HG03521 (cell line): Measurements from ENCODE around the gene DACH2.
"Not testable (repeated sequence)": the region's sequence is repeated elsewhere in the genome, so short reads cannot be mapped to it uniquely, and the experiment has no call there.

Source experiments
- ATAC-seq: cut with Tn5 transposase; IDR thresholded peaks from one replicate; pipeline ENCODE4 v1.9.1; 2021; ENCODE audit warnings: mild to moderate bottlenecking, moderate library complexity; ENCODE audit not compliant: unreplicated experiment

DACH2 gene

GRCh38 chrX:86148024-86148511, at the start of gene DACH2:
TSS of gene DACH2 (plus strand) at chrX:86148451.
- ATAC-seq, result peak; percentile 99

- no peak for ATAC-seq
Observed at GRCh38 chrX:86102341-86102740, 45.9 kb upstream of the DACH2 start.

GRCh38 chrX:86103061-86103460, 45.2 kb upstream of the DACH2 start:
- ATAC-seq, result no peak

DNA sequence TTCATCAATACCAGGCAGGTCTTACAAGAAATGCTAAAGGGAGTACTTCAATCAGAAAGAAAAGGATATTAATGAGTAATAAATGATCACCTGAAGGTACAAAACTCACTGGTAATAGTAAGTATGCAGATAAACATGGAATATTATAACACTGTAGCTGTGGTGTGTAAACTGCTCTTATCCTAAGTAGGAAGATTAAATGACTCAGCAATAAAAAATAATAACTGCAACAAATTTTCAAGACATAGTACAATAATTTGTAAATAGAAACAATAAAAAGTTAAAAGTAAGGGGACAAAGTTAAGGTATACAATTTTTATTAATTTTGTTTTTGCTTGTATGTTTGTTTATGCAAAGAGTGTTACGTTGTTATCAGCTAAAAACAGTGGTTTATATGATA, 43.7 kb upstream of the DACH2 start:
- no peak for ATAC-seq

- ATAC-seq, result no peak
Observed at GRCh38 chrX:86121916-86122315, 26.3 kb upstream of the DACH2 start.

DNA sequence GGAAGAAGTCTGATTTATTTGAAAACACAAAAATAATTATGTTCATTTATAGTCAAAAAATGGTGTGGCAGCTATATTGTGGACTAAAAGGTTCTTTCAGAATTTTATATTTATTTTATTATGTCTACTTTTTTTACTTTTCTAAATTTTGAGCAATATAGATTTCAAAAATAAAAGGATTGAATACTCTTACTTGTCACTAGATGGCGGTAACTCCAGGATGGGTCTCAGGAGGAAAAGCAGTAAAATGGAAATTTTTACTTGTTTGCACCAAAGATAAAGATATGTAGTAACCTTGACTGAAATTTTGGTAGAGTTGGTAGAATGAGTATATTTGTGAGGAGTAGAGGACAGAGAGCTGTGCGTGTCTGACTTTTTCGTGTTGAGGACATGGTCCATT, 14.5 kb upstream of the DACH2 start:
- ATAC-seq, result no peak

GRCh38 chrX:86137071-86137470, 11.2 kb upstream of the DACH2 start:
- no peak for ATAC-seq

DNA sequence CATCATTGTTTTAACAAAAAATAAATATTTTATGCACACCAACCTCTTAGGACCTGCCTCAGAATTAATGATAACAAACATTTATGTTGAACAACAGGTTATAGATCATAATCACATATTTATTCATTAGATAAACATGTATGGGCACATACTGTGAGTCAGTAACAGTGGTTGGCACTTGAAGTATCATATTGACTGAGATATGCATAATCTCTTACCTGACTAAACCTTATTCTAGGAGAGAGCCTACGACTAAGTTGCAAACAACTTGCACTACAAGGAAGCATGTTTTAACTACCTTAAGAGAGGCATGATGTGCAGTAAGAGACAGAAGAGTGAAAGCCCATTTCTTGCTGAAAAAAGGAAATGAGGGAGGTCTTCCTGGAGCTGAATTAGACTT, 6.5 kb upstream of the DACH2 start:
- no peak for ATAC-seq

- ATAC-seq, result no peak
Observed at GRCh38 chrX:86146102-86146501, 2.1 kb upstream of the DACH2 start.

DNA sequence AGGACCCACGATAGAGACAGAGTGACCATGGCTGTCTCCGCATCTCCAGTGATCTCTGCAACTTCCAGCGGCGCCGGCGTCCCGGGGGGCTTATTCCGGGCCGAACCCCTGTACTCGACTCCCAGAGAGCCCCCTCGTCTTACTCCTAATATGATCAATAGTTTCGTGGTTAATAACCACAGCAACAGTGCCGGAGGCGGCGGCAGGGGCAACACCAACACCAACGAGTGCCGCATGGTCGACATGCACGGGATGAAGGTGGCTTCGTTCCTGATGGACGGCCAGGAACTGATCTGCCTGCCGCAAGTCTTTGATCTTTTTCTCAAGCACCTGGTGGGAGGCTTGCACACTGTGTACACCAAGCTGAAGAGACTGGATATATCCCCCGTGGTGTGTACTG, 343 bp downstream of the DACH2 start:
- no peak for ATAC-seq

DNA sequence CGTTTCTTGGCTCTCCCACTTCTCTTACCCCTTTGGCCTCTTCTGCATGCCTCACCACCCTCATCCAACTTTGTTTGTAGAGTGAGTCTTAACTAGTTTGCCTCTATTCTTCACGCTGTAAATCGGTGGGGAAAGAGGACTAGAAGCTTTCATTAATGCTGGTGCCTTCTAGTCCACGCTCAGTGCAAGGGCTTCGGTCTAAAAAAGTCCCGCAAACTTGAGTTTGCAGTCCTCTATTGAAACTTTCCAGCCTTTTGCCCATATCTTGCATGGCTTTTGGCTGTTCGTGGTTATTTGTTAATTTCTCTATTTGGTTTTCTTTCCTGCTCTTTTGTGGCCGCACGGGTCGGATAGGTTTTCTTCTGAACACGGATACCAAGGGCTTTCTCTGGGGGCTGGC, 868 bp downstream of the DACH2 start:
- ATAC-seq, result no peak

GRCh38 chrX:86154553-86154952, 6.3 kb downstream of the DACH2 start:
- no peak for ATAC-seq

DNA sequence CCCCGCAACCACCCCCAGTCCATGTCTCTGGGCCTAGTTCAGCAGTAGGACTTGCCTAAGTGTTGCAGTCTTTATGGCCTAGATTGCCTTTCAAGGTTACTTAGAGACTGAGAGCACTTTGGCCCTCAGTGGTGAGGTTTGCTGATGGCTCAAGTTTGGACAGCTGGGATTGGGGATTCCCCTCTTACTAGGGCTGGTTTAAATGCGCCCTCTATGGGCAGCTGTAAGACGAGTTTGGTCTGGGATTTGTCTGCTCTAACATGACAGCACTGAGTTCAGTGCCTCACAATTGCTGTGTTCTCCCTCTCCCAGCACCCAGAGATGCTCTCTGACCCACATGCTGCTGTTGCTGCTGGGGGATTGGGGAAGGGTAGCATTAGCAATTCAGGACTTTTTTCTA, 23.1 kb downstream of the DACH2 start:
- ATAC-seq, result no peak

DNA sequence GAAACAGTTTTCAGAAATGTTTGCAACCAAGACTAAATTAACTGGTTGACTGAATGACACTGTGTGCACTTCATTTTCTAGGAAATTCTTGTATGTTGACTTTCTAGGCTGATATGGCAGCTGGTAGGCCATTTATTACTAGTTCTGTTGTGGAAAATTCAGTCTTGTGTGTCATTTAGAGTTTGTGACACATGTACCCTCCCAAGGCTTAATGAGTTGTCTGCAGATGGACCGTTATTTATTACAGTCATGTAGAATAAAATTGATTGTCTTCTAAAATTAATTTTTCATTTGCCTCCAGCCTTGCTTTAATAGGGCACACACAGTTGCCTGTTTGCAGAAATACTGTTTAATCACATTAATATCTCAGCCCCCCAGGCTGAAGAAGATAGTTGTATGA, 30.7 kb downstream of the DACH2 start:
- ATAC-seq, result no peak

- not testable (repeated sequence) for ATAC-seq
Observed at GRCh38 chrX:86181325-86181724, 33.1 kb downstream of the DACH2 start.

- ATAC-seq, result no peak
Observed at GRCh38 chrX:86192827-86193226, 44.6 kb downstream of the DACH2 start.

DNA sequence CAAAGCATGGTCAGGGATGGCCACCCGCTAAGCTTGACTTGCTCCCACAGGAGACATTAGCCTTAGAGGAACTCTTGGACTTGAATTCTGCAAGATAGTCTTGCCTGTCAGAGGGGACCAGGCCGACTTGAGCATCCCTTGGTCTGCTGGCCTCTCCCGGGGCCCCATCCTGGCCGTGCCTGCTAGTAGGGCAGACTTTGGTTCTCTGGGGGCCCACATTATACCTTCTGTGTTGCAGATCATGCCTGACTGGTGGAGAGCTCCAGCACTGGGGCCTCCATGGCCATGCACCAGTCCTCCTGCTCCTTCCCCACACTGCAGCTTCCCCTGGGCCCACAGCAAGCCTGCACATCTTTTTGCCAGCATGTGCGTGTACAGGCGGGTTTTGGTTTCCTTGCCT, 46.5 kb downstream of the DACH2 start:
- ATAC-seq, result no peak

- ATAC-seq, result no peak
Observed at GRCh38 chrX:86195343-86195742, 47.1 kb downstream of the DACH2 start.

GRCh38 chrX:86197815-86198214, 49.6 kb downstream of the DACH2 start:
- ATAC-seq, result no peak

DNA sequence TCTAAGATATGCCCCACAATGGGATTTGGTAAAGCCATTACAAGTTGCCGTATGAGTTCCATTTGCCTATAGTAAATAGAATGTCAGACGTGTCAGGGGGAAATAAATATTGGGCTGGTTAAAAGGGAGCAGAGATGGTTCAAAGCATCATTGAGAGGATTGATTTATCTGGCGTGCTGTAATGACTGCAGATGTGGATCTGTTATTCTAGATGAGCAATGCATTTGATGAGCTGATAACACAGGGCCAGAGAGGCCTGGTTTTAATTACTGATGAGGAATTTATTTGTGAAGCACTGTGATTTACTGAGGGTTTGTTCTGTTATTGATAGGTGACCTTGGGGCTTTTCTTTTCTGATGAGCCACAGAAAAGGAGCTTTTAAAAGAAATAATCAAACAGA, 62.5 kb downstream of the DACH2 start:
- no peak for ATAC-seq

DNA sequence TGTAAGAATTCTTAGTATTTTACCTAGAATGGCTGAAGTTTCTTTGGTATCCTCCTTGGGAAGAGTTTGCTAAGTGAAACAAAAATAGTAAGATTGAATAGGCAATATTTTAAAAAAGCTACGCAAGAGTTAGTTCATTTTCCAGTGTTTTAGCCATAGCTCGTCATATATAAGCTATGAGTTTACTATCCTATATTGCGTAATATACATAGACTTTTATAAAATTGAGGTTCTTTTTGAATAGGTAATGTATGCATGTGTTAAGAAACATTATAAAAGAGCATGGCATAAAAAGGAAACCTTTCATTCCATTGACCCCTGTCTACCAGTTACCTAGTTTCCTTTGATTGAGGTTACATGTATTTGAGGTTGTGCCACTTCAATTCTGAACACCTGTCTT, 67.0 kb downstream of the DACH2 start:
- no peak for ATAC-seq

DNA sequence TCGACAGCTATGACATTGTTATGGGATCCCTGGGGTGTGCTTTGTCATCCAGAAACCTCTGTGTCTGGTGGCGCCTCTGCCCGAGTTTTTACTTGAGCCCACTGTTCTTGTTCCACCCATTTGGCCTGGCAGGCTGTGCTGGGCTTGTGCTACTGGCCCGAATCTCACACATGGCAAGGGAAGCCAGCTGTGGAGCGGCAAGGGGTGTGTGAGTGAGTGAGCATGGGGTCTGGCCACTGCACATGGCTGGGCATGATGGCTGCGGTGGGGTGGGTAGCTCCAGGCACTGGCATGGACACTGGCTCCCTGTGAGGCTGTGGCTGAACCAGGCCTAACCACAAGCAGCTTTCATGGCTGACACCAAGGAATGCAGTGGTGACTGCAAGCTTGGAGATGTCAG, 89.2 kb downstream of the DACH2 start:
- no peak for ATAC-seq

- ATAC-seq, result no peak
Observed at GRCh38 chrX:86241547-86241946, 93.3 kb downstream of the DACH2 start.

- no peak for ATAC-seq
Observed at GRCh38 chrX:86263526-86263925, 115.3 kb downstream of the DACH2 start.
